GM12872 (cell line): ENCODE results near the gene ENPEP.

Experiments used
- TF ChIP-seq, protein P1 (sequence below): IDR thresholded peaks from 3 replicates; pipeline ENCODE4 v1.5.1; 2011; ENCODE audit warnings: low read depth, mild to moderate bottlenecking, low read length, moderate library complexity; ENCODE audit not compliant: insufficient read depth

The ENPEP gene

DNA sequence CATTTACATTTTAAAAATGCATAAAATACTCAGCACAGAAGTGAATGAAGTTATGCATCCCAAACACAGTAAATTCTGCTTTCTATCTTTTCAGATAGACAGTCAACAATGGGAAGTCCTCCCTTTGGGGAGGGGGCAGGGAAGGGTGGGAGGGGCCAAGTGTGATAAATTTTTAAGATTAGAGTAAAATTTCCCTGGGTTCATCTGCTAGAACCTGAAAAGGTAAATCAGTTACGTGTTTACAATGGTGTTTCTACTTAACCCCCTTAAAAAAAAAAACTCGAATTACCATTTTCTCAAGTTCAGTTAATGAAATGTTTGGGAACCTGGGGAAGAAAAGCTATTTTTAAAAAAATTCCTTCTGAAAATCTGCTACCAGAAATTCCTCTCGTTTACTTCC lies 137.8 kb downstream of the ENPEP start:
- TF ChIP-seq, protein P1, sequence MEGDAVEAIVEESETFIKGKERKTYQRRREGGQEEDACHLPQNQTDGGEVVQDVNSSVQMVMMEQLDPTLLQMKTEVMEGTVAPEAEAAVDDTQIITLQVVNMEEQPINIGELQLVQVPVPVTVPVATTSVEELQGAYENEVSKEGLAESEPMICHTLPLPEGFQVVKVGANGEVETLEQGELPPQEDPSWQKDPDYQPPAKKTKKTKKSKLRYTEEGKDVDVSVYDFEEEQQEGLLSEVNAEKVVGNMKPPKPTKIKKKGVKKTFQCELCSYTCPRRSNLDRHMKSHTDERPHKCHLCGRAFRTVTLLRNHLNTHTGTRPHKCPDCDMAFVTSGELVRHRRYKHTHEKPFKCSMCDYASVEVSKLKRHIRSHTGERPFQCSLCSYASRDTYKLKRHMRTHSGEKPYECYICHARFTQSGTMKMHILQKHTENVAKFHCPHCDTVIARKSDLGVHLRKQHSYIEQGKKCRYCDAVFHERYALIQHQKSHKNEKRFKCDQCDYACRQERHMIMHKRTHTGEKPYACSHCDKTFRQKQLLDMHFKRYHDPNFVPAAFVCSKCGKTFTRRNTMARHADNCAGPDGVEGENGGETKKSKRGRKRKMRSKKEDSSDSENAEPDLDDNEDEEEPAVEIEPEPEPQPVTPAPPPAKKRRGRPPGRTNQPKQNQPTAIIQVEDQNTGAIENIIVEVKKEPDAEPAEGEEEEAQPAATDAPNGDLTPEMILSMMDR: no peak

DNA sequence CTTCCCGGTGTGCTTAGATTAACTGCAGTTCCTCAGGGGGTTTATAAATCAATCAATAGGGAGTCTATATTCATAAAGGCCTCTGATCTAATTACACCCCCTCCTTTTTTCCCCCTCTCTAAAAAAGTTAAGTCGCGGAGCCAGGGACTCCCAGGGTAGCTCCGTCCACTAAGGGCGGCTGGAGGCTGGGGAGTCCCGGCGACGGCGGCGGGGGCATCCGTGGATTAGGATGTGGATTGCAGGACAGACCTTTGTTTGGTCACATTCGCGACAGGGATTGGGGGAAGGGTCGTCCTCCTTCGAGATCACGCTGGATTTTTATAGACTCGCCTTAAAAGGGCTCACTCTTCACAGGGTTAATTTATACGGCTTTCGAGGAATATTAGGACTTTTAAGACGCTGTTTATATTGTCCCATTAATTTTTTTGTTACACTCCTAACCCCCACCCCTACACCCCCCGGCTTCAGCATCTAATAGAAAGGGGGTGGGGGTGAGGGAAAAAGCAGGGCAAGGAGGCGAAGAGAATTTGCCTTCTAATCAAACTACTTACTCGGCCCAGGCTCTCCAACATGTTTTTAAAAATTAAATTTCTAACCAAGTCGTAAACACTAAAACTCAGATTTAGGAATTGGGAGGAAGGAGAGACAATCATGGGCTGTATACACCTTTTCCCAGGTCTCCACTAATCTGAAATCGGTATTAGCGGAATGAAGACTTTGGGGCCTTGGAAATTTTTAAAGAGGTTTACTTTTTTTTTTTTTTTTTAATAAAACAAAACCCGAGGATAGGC lies 138.4 kb downstream of the ENPEP start:
- TF ChIP-seq, protein P1: no peak
